Lung (tissue), 12 donors: ENCODE measurements around the gene GCK. TPM values are rescaled to one million over a fixed set of nuclear protein-coding genes. Genes with fewer than 3 reads are reported as not detected.

Source experiments
- ATAC-seq: fragments of 200-7000 bp; cut with Tn5 transposase; one replicate; pipeline ENCODE4 v1.9.1; 2020; ENCODE audit warnings: moderate number of reproducible peaks; ENCODE audit not compliant: insufficient read depth, low FRiP score
- DNase-seq, 3 donors: peaks; one replicate each; pipeline ENCODE4 v3.0.0-alpha.2; 2013 to 2017
- H3K27ac ChIP-seq, 2 donors: one replicate each; pipeline ENCODE4 v1.5.1; 2013; ENCODE audit warnings: mild to moderate bottlenecking in 2 of 2, moderate library complexity in 2 of 2, control low read depth in 1 of 2, inconsistent platforms in 1 of 2, low read depth in 1 of 2, low read length in 1 of 2
- H3K27me3 ChIP-seq, 3 donors: one replicate each; pipeline ENCODE4 v1.5.1; 2013; ENCODE audit warnings: low read length in 2 of 3; ENCODE audit not compliant: control insufficient read depth in 3 of 3, insufficient read depth in 3 of 3
- H3K36me3 ChIP-seq, 4 donors: one replicate each; pipeline ENCODE4 v1.5.1; 2013; ENCODE audit warnings: low read length in 4 of 4, mild to moderate bottlenecking in 1 of 4, moderate library complexity in 1 of 4; ENCODE audit not compliant: control insufficient read depth in 4 of 4, insufficient read depth in 4 of 4
- H3K4me1 ChIP-seq, 5 donors: one replicate each; pipeline ENCODE4 v1.5.1; 2013; ENCODE audit warnings: low read length in 5 of 5, mild to moderate bottlenecking in 2 of 5, moderate library complexity in 1 of 5; ENCODE audit not compliant: control insufficient read depth in 5 of 5, insufficient read depth in 5 of 5
- H3K4me3 ChIP-seq: one replicate; pipeline ENCODE4 v1.5.1; 2013; ENCODE audit warnings: mild to moderate bottlenecking, control low read depth, moderate library complexity
- H3K9ac ChIP-seq, 2 donors: one replicate each; pipeline ENCODE4 v1.5.1; 2013; ENCODE audit warnings: low read length in 2 of 2, control low read depth in 1 of 2; ENCODE audit not compliant: insufficient read depth in 1 of 2
- H3K9me3 ChIP-seq, 4 donors: one replicate each; pipeline ENCODE4 v1.5.1; 2013; ENCODE audit warnings: low read length in 3 of 4, mild to moderate bottlenecking in 1 of 4, moderate library complexity in 1 of 4; ENCODE audit not compliant: control insufficient read depth in 4 of 4, insufficient read depth in 3 of 4
- CTCF ChIP-seq: IDR thresholded peaks from 2 replicates; pipeline ENCODE4 v1.5.1; 2012; ENCODE audit warnings: mild to moderate bottlenecking; ENCODE audit errors: control extremely low read depth, extremely low read depth
- WGBS, 2 donors: extraction: QIAGEN DNeasy Blood & Tissue Kit; methylation state at CpG; one replicate each; pipeline ENCODE4 v1.1.7; 2013; 5-methylcytosine and 5-hydroxymethylcytosine counted together
- polyA plus RNA-seq, 2 donors: library from polyadenylated mRNA; stranded (reverse); fragments of 200-250 nt; gene quantifications; one replicate each; pipeline ENCODE4 v1.2.1, GENCODE V29; 2013
- total RNA-seq, 2 donors: library from RNA; depleted of rRNA in 1 of 2; stranded (reverse); fragments of >200 nt in 1 of 2; gene quantifications; one replicate each; pipeline ENCODE4 v1.2.1, GENCODE V29; 2014 to 2021
- donor health status: control.
- donor health status: control.
- donor health status: Bipolar disorder and iron deficiency.
- donor health status: healthy.
- donor health status: DM: yes; HTN: yes; CAD: no.

GCK gene
- total and polyA plus RNA-seq, 4 donors: 0.25 to 1.1 (median 0.43) TPM

- Histone ChIP-seq H3K4me1 (peaks cover 0 to 13% (median 5%) of the 10 kb centered on the region in 5 donors), H3K4me3 (no peak overlapping the region), H3K36me3 (no peaks in the 10 kb centered on the region), H3K27ac (no peak overlapping the region), H3K9me3 (no peaks in the 10 kb centered on the region), H3K27me3 (peaks cover 0 to 6% (median 0%) of the 10 kb centered on the region in 3 donors), H3K9ac (no peak overlapping the region)
- TF ChIP-seq CTCF: no peak
- ATAC-seq: no peak
- DNase-seq: no peak
- WGBS, 2 donors: 83 to 85% methylated on average over 14 of the region's 14 CpGs
Observed at GRCh38 chr7:44189993-44190872, 994 bp upstream of the GCK start.

- no peak for ATAC-seq
Observed at GRCh38 chr7:44188480-44189225, 586 bp downstream of the GCK start.

GRCh38 chr7:44187636-44188416, 1.4 kb downstream of the GCK start:
- H3K4me3 ChIP-seq: no peak overlapping the region
- TF ChIP-seq CTCF: no peak
- H3K9me3 ChIP-seq: peaks cover 0 to 4% (median 0%) of the 10 kb centered on the region in 4 donors
- peaks cover 0 to 13% (median 5%) of the 10 kb centered on the region in 5 donors for H3K4me1 ChIP-seq
- no peaks in the 10 kb centered on the region for H3K36me3 ChIP-seq
- ATAC-seq (no peak), DNase-seq (peak; percentile 29 to 63 (median 52))
- whole genome bisulfite sequencing, 2 donors: 64 to 81% methylated on average over 9 of the region's 9 CpGs
- peaks cover 0 to 11% (median 0%) of the 10 kb centered on the region in 3 donors for H3K27me3 ChIP-seq
- H3K9ac ChIP-seq: peak overlapping the region in 1 of 2 donors; percentile 26
- no peak overlapping the region for H3K27ac ChIP-seq

More at GRCh38 chr7:44188480-44189225, 586 bp downstream of the GCK start:
- no peak for TF ChIP-seq CTCF
- peaks cover 0 to 13% (median 5%) of the 10 kb centered on the region in 5 donors for H3K4me1 ChIP-seq
- WGBS, 2 donors: 76 to 79% methylated on average over 16 of the region's 16 CpGs
- H3K27me3 ChIP-seq: peaks cover 0 to 6% (median 0%) of the 10 kb centered on the region in 3 donors
- no peak for DNase-seq
- H3K4me3 ChIP-seq: no peak overlapping the region
- H3K36me3 ChIP-seq: no peaks in the 10 kb centered on the region
- no peaks in the 10 kb centered on the region for H3K9me3 ChIP-seq
- no peak overlapping the region for H3K9ac ChIP-seq
- H3K27ac ChIP-seq: no peak overlapping the region
